H9 (cell line): Measurements from ENCODE around the gene BUD13. TPM values are rescaled to one million over a fixed set of nuclear protein-coding genes. Genes with fewer than 3 reads are reported as not detected.
"Not testable (repeated sequence)": the region's sequence is repeated elsewhere in the genome, so short reads cannot be mapped to it uniquely, and the experiment has no call there.

Experiments used
- DNase-seq: peaks from one replicate; pipeline ENCODE4 v3.0.0-alpha.2; 2017
- H2AFZ ChIP-seq: one replicate; pipeline ENCODE4 v1.6.1; 2013; ENCODE audit warnings: mild to moderate bottlenecking, low read length, control low read depth, moderate library complexity
- H2AK5ac ChIP-seq: 2 replicates; pipeline ENCODE4 v1.6.1; 2013; ENCODE audit warnings: low read length, control low read depth, mixed read lengths; ENCODE audit not compliant: insufficient read length
- H2BK120ac ChIP-seq: one replicate; pipeline ENCODE4 v1.6.1; 2013; ENCODE audit warnings: low read depth, mild to moderate bottlenecking, low read length, control low read depth, inconsistent platforms; ENCODE audit not compliant: poor library complexity, severe bottlenecking
- H2BK12ac ChIP-seq: 2 replicates; pipeline ENCODE4 v1.6.1; 2013; ENCODE audit warnings: low read length, control low read depth, mixed read lengths, low read depth; ENCODE audit not compliant: insufficient read length
- H2BK15ac ChIP-seq: 2 replicates; pipeline ENCODE4 v1.6.1; 2013; ENCODE audit warnings: low read depth, low read length, control low read depth
- H2BK20ac ChIP-seq: one replicate; pipeline ENCODE4 v1.6.1; 2013; ENCODE audit warnings: low read depth, mild to moderate bottlenecking, low read length, control low read depth, inconsistent platforms; ENCODE audit not compliant: poor library complexity, severe bottlenecking
- H2BK5ac ChIP-seq: 2 replicates; pipeline ENCODE4 v1.6.1; 2013; ENCODE audit warnings: low read length, control low read depth, mixed read lengths; ENCODE audit not compliant: insufficient read length
- H3K14ac ChIP-seq: 2 replicates; pipeline ENCODE4 v1.6.1; 2013; ENCODE audit warnings: low read length, control low read depth; ENCODE audit not compliant: insufficient read depth
- H3K18ac ChIP-seq: 2 replicates; pipeline ENCODE4 v1.6.1; 2013; ENCODE audit warnings: low read depth, mild to moderate bottlenecking, mixed read lengths, low read length, control low read depth; ENCODE audit not compliant: insufficient read length
- H3K23ac ChIP-seq: 2 replicates; pipeline ENCODE4 v1.6.1; 2013; ENCODE audit warnings: low read length, control low read depth, mixed read lengths, low read depth; ENCODE audit not compliant: insufficient read length
- H3K23me2 ChIP-seq: 2 replicates; pipeline ENCODE4 v1.6.1; 2013; ENCODE audit warnings: low read depth, mild to moderate bottlenecking, mixed read lengths, low read length, control low read depth; ENCODE audit not compliant: insufficient read length, poor library complexity, severe bottlenecking
- H3K27ac ChIP-seq: 2 replicates; pipeline ENCODE4 v1.5.1; 2013; ENCODE audit warnings: low read length, control low read depth, mixed read lengths, low read depth; ENCODE audit not compliant: insufficient read length
- H3K27me3 ChIP-seq: 2 replicates; pipeline ENCODE4 v1.6.1; 2013; ENCODE audit warnings: low read length, control low read depth, inconsistent platforms; ENCODE audit not compliant: insufficient read depth
- H3K4ac ChIP-seq: 2 replicates; pipeline ENCODE4 v1.6.1; 2013; ENCODE audit warnings: low read depth, mild to moderate bottlenecking, control low read depth, inconsistent platforms, low read length, moderate library complexity
- H3K4me1 ChIP-seq: 2 replicates; pipeline ENCODE4 v1.6.1; 2013; ENCODE audit warnings: low read length, control low read depth, inconsistent platforms; ENCODE audit not compliant: insufficient read depth
- H3K4me2 ChIP-seq: 2 replicates; pipeline ENCODE4 v1.6.1; 2013; ENCODE audit warnings: low read length, control low read depth, mixed read lengths; ENCODE audit not compliant: insufficient read length, insufficient read depth
- H3K56ac ChIP-seq: 2 replicates; pipeline ENCODE4 v1.6.1; 2013; ENCODE audit warnings: low read depth, mild to moderate bottlenecking, mixed read lengths, low read length, control low read depth; ENCODE audit not compliant: insufficient read length
- H3K79me1 ChIP-seq: 2 replicates; pipeline ENCODE4 v1.6.1; 2013; ENCODE audit warnings: low read depth, mild to moderate bottlenecking, moderate library complexity, low read length, control low read depth, inconsistent platforms; ENCODE audit not compliant: insufficient read depth, poor library complexity, severe bottlenecking
- H3K79me2 ChIP-seq: 2 replicates; pipeline ENCODE4 v1.6.1; 2013; ENCODE audit warnings: low read length, control low read depth, inconsistent platforms; ENCODE audit not compliant: insufficient read depth
- H3K9ac ChIP-seq: 2 replicates; pipeline ENCODE4 v1.6.1; 2013; ENCODE audit warnings: low read length, control low read depth, mixed read lengths; ENCODE audit not compliant: insufficient read length; ENCODE audit errors: extremely low read depth
- H3K9me3 ChIP-seq: one replicate; pipeline ENCODE4 v1.6.1; 2013; ENCODE audit warnings: low read depth, low read length, inconsistent platforms; ENCODE audit not compliant: control insufficient read depth
- H3T11ph ChIP-seq: one replicate; pipeline ENCODE4 v1.6.1; 2013; ENCODE audit warnings: mild to moderate bottlenecking, low read length, control low read depth, inconsistent platforms
- H4K20me1 ChIP-seq: one replicate; pipeline ENCODE4 v1.6.1; 2013; ENCODE audit not compliant: control insufficient read depth, insufficient read length, insufficient read depth
- H4K5ac ChIP-seq: 2 replicates; pipeline ENCODE4 v1.6.1; 2013; ENCODE audit warnings: low read depth, mild to moderate bottlenecking, mixed read lengths, low read length, control low read depth; ENCODE audit not compliant: insufficient read length
- H4K8ac ChIP-seq: replicated peaks from 2 replicates; pipeline ENCODE4 v1.6.1; 2013; ENCODE audit warnings: low read length, control low read depth, mixed read lengths, low read depth; ENCODE audit not compliant: insufficient read length
- H4K91ac ChIP-seq: 2 replicates; pipeline ENCODE4 v1.6.1; 2013; ENCODE audit warnings: low read depth, mild to moderate bottlenecking, moderate library complexity, mixed read lengths, low read length, control low read depth; ENCODE audit not compliant: insufficient read length
- H3K27ac Mint-ChIP-seq, 3 experiments: 2 replicates in 2 of 3; 3 replicates in 1 of 3; pipeline ENCODE4 v1.8.0; 2020 to 2021; ENCODE audit warnings: mixed read lengths in 3 of 3, mild to moderate bottlenecking in 1 of 3, moderate library complexity in 1 of 3
- H3K27me3 Mint-ChIP-seq: 2 replicates; pipeline ENCODE4 v1.8.0; 2021; ENCODE audit warnings: low read depth, mild to moderate bottlenecking, moderate library complexity, mixed read lengths
- H3K36me3 Mint-ChIP-seq, 3 experiments: 2 replicates in 2 of 3; 3 replicates in 1 of 3; pipeline ENCODE4 v1.8.0; 2020 to 2021; ENCODE audit warnings: low read depth in 3 of 3, mixed read lengths in 3 of 3; ENCODE audit not compliant: insufficient read depth in 1 of 3
- H3K4me1 Mint-ChIP-seq, 2 experiments: 2 replicates each; pipeline ENCODE4 v1.8.0; 2020; ENCODE audit warnings: mixed read lengths in 2 of 2
- H3K4me3 Mint-ChIP-seq, 2 experiments: 2 replicates in 1 of 2; 3 replicates in 1 of 2; pipeline ENCODE4 v1.8.0; 2020 to 2021; ENCODE audit warnings: mild to moderate bottlenecking in 2 of 2, mixed read lengths in 2 of 2, moderate library complexity in 1 of 2
- H3K9me3 Mint-ChIP-seq, 2 experiments: 2 replicates in 1 of 2; 3 replicates in 1 of 2; pipeline ENCODE4 v1.8.0; 2020; ENCODE audit warnings: mild to moderate bottlenecking in 2 of 2, mixed read lengths in 2 of 2, moderate library complexity in 1 of 2
- WGBS: extraction: QIAGEN DNeasy Blood & Tissue Kit; methylation state at CpG from one replicate; pipeline ENCODE4 v1.1.7; 2013; ENCODE audit warnings: missing lambda C conversion rate, low lambda C conversion rate, mixed read lengths; ENCODE audit not compliant: insufficient read length; ENCODE audit errors: extremely low coverage; 5-methylcytosine and 5-hydroxymethylcytosine counted together
- total RNA-seq: library from RNA; stranded (reverse); gene quantifications from 2 replicates; pipeline ENCODE4 v1.2.1, GENCODE V29; 2021
- TF ChIP-seq, protein P1 (sequence below): fragments of 200-600 bp; sonication (generic); conservative IDR thresholded peaks from 3 replicates; pipeline ENCODE4 v1.8.0; 2021; ENCODE audit warnings: antibody characterized with exemption, mild to moderate bottlenecking

The BUD13 gene
- total RNA-seq, 1 experiment from 2014 or later, result 30.0 TPM

DNA sequence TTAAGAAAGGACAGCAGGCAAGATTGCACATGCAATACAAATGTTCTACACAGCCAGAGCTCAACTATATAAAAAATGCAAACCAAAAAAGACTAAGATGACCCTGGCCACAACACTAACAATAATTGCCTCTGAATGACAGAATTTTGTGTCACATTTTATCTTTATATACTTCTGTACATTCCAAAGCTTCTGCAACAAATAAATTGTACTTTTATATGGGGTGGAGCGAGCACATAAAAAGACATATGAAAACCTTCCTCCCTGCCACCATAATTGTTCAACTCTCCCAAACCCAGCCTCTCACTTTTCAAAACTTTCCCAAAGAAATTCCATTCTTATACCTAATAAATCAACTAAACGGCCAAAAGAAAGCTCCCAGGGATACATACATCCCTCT is 10.7 kb downstream of the BUD13 start:
- H2AFZ ChIP-seq, result no peak overlapping the region
- Mint-ChIP-seq H3K4me3 (no peak overlapping the region), H3K27ac (no peak overlapping the region), H3K4me1 (no peaks in the 10 kb centered on the region), H3K36me3 (peaks cover 32 to 76% (median 59%) of the 10 kb centered on the region in 3 experiments; a peak in 6 of 7 replicates), H3K27me3 (no peaks in the 10 kb centered on the region), H3K9me3 (no peaks in the 10 kb centered on the region)
- no peak overlapping the region for H3T11ph ChIP-seq
- no peaks in the 10 kb centered on the region for H4K20me1 ChIP-seq
- H4K91ac ChIP-seq, result no peak overlapping the region
- no peak overlapping the region for H2BK120ac ChIP-seq
- H2BK12ac ChIP-seq, result no peak overlapping the region
- no peak overlapping the region for H2BK20ac ChIP-seq
- no peaks in the 10 kb centered on the region for H3K9me3 ChIP-seq
- no peak overlapping the region for H4K5ac ChIP-seq
- no peak overlapping the region for H4K8ac ChIP-seq
- no peak overlapping the region for H2AK5ac ChIP-seq
- H3K79me2 ChIP-seq, result no peaks in the 10 kb centered on the region
- WGBS, result no CpG with 5 or more reads among the region's 2 CpGs
- H2BK5ac ChIP-seq, result no peak overlapping the region
- H3K9ac ChIP-seq, result no peak overlapping the region
- H3K79me1 ChIP-seq, result no peaks in the 10 kb centered on the region
- TF ChIP-seq, protein P1, sequence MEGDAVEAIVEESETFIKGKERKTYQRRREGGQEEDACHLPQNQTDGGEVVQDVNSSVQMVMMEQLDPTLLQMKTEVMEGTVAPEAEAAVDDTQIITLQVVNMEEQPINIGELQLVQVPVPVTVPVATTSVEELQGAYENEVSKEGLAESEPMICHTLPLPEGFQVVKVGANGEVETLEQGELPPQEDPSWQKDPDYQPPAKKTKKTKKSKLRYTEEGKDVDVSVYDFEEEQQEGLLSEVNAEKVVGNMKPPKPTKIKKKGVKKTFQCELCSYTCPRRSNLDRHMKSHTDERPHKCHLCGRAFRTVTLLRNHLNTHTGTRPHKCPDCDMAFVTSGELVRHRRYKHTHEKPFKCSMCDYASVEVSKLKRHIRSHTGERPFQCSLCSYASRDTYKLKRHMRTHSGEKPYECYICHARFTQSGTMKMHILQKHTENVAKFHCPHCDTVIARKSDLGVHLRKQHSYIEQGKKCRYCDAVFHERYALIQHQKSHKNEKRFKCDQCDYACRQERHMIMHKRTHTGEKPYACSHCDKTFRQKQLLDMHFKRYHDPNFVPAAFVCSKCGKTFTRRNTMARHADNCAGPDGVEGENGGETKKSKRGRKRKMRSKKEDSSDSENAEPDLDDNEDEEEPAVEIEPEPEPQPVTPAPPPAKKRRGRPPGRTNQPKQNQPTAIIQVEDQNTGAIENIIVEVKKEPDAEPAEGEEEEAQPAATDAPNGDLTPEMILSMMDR, result no peak
- no peak overlapping the region for H3K23ac ChIP-seq
- no peak for DNase-seq
- H3K4me2 ChIP-seq, result no peak overlapping the region
- no peaks in the 10 kb centered on the region for H3K23me2 ChIP-seq
- H3K14ac ChIP-seq, result no peak overlapping the region
- H3K27me3 ChIP-seq, result no peaks in the 10 kb centered on the region
- H3K27ac ChIP-seq, result no peak overlapping the region
- H2BK15ac ChIP-seq, result no peak overlapping the region
- H3K18ac ChIP-seq, result no peak overlapping the region
- H3K4me1 ChIP-seq, result no peaks in the 10 kb centered on the region
- H3K4ac ChIP-seq, result no peak overlapping the region
- no peak overlapping the region for H3K56ac ChIP-seq

GRCh38 chr11:116756044-116756443 is 16.7 kb downstream of the BUD13 start:
- H2AFZ ChIP-seq, H3K79me1 ChIP-seq, DNase-seq, H3K4me1 ChIP-seq, H3K4me3 Mint-ChIP-seq, H4K8ac ChIP-seq, H3K27me3 ChIP-seq, H4K5ac ChIP-seq, H2BK12ac ChIP-seq, H2BK15ac ChIP-seq, H3K4me2 ChIP-seq, H3K18ac ChIP-seq, H2BK5ac ChIP-seq, H4K91ac ChIP-seq, H3K27me3 Mint-ChIP-seq, H3K27ac Mint-ChIP-seq, H3K14ac ChIP-seq, H2AK5ac ChIP-seq, H3K9ac ChIP-seq, H4K20me1 ChIP-seq, H2BK120ac ChIP-seq, H3K27ac ChIP-seq, H3K9me3 Mint-ChIP-seq, H2BK20ac ChIP-seq, H3K56ac ChIP-seq, H3K4ac ChIP-seq, H3K79me2 ChIP-seq, H3K23me2 ChIP-seq, H3K4me1 Mint-ChIP-seq, H3T11ph ChIP-seq, H3K9me3 ChIP-seq, H3K23ac ChIP-seq: not testable (repeated sequence)
- no CpG with 5 or more reads among the region's 8 CpGs for WGBS
- peaks cover 23 to 86% (median 56%) of the 10 kb centered on the region in 3 experiments; a peak in 6 of 7 replicates for H3K36me3 Mint-ChIP-seq
